Activated T-cell treated with anti-CD3 and anti-CD28 coated beads, Interleukin-2, amount 50 U/mL, for 24 hours (primary cell): ENCODE results near the gene RNF8.
"Not testable (repeated sequence)": the region's sequence is repeated elsewhere in the genome, so short reads cannot be mapped to it uniquely, and the experiment has no call there.

ENCODE experiments used
- DNase-seq: peaks from one replicate; pipeline ENCODE4 v3.0.0-alpha.2; 2020
- H3K27ac Mint-ChIP-seq: 2 replicates; pipeline ENCODE4 v1.8.0; 2020; ENCODE audit warnings: mild to moderate bottlenecking, mixed read lengths
- H3K27me3 Mint-ChIP-seq: 2 replicates; pipeline ENCODE4 v1.8.0; 2020; ENCODE audit warnings: mixed read lengths
- H3K36me3 Mint-ChIP-seq: 2 replicates; pipeline ENCODE4 v1.8.0; 2020; ENCODE audit warnings: low read depth, mixed read lengths
- H3K4me1 Mint-ChIP-seq: 2 replicates; pipeline ENCODE4 v1.8.0; 2020; ENCODE audit warnings: low read depth, mixed read lengths
- H3K4me3 Mint-ChIP-seq: 2 replicates; pipeline ENCODE4 v1.8.0; 2020; ENCODE audit warnings: mild to moderate bottlenecking, moderate library complexity, mixed read lengths
- H3K9me3 Mint-ChIP-seq: 2 replicates; pipeline ENCODE4 v1.8.0; 2020; ENCODE audit warnings: mixed read lengths

The RNF8 gene

DNA sequence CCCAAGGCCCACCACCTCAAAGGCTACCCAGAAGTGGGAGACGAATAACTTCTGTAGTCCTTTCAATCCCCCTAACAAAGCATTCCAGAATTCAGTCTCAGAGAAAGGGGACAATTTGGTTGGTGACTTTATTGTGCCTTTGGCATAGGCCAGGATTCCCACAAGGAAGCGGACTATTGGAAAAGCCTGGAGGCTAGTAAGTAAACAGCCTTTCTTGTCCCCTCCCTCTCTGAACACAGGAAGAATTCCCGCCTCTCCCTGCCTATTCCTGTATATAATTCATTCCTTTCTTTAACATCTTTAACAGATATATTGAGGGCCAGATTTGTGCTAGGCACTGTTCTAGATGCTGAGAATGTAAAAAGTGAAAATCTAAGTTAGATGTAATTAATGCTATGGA is 36.1 kb downstream of the RNF8 start:
- H3K36me3 Mint-ChIP-seq: peaks cover 33% of the 10 kb centered on the region
- no peaks in the 10 kb centered on the region for H3K9me3 Mint-ChIP-seq
- no peak for DNase-seq
- H3K4me1 Mint-ChIP-seq: no peaks in the 10 kb centered on the region
- H3K27me3 Mint-ChIP-seq: no peaks in the 10 kb centered on the region
- H3K4me3 Mint-ChIP-seq: no peak overlapping the region
- no peak overlapping the region for H3K27ac Mint-ChIP-seq

DNA sequence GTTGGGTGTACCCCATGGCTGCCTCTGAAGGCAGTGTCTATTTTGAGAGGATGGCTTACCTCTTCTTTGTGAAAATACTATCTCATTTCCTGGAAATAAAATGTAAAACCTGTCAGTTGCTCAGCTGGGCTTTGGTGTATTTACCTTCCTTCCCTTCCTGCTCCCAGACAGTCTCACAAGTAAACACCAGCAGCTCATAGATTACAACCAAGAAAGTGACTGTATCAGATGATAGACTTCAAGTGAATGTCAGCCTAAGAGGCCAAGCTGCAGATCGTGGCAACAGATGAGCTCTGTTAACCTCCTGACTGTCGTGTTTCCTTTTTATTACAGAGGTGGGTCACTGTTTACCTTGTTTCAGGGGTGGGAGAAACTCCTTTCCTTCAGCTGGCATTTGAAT is 37.3 kb downstream of the RNF8 start:
- Mint-ChIP-seq H3K4me1 (no peaks in the 10 kb centered on the region), H3K9me3 (no peaks in the 10 kb centered on the region), H3K27ac (peak overlapping the region; percentile 2), H3K27me3 (no peaks in the 10 kb centered on the region), H3K36me3 (peaks cover 31% of the 10 kb centered on the region), H3K4me3 (no peak overlapping the region)
- no peak for DNase-seq

DNA sequence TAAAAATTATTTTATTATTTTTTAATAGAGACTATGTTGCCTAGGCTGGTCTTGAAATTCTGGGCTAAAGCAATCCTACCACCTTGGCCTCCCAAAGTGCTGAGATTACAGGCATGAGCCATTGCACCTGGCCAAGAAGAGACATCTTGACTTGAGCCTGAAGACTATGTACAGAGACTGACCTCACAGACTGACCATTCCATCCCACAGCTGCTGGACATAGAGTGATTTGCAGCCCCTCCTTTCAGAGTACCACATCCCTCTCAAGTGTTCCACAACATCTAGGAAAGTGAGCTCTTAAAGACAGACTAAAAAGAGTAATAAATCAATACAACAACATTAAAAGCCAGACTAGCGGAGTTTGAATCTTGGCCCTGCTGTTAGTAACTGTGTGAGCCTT is 39.0 kb downstream of the RNF8 start:
- Mint-ChIP-seq H3K4me1 (no peaks in the 10 kb centered on the region), H3K9me3 (no peaks in the 10 kb centered on the region), H3K27ac (no peak overlapping the region), H3K36me3 (peaks cover 21% of the 10 kb centered on the region), H3K27me3 (no peaks in the 10 kb centered on the region), H3K4me3 (no peak overlapping the region)
- DNase-seq: no peak

DNA sequence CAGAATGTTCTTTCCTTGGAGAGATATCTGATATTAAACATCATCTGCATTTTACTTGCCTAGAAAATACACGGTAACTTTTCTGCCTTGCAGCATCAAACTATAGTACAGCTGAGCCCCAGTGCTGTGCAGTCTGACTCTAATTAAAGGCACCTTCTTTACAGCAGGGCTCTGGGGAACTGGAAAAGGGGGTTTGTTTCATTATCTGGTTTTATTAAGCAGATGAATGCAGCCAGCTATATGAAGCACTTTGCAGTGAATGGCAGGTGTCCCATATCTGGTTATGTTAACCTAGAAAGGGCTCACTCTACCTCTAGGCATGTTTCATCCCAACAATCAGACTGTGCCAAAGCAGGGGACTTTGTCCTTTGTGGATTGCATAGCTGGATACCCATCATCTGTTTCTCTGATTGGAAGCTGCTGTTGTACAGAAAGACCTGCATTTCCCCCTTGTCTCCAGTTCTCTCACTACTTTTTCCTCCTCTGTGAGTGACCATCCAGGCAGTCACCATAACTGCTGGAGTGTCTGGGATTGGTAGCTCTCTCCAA is 39.7 kb downstream of the RNF8 start:
- Mint-ChIP-seq H3K36me3 (peaks cover 21% of the 10 kb centered on the region), H3K4me3 (no peak overlapping the region), H3K4me1 (no peaks in the 10 kb centered on the region), H3K9me3 (no peaks in the 10 kb centered on the region), H3K27ac (peak overlapping the region; percentile 8), H3K27me3 (no peaks in the 10 kb centered on the region)
- no peak for DNase-seq

DNA sequence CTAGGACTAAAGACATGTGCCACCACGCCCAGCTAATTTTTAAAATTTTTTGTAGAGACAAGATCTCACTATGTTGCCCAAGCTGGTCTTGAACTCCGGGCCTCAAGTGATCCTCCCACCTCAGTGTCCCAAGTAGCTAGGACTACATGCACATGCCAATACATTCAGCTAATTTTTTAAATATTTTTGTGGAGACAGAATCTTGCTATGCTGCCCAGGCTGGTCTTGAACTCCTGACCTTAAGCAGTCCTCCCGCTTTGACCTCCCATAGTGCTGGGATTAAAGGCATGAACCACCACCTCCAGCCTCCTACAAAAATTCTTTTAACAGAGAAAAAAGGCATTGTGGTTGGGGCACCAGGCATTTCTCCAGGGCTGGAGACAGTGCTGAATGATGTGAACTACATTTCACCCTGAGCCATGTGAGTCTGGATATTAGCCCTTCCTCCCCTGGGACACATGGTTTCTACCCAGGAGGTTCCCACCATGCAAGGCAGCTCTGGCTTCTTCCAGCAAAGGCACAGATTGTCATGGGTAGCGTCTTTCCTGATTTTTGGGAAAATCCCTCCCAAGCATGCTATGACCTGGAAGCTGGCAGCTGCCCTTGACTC is 42.9 kb downstream of the RNF8 start:
- Mint-ChIP-seq H3K27me3 (no peaks in the 10 kb centered on the region), H3K4me1 (no peaks in the 10 kb centered on the region), H3K36me3 (peaks cover 21% of the 10 kb centered on the region), H3K27ac (no peak overlapping the region), H3K9me3 (no peaks in the 10 kb centered on the region), H3K4me3 (no peak overlapping the region)
- DNase-seq: no peak

DNA sequence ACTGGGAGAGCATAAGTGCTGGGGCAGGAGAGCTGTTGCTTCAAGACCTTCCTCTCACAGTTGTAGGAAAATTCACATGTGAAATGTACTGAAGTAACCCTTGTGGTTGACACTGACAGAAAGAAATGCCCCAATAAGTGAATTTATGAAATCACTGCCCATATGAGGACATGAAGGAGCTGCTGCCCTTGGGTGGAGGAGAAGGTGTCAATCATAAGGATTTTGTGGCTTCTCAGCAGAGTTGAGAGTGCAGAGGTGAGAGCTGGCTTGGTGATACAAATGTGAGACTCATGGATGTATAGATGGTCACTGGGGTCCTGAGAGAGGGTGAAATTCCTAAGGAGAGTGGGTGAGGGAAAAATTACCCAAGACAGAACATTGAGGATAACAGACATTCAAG is 45.3 kb downstream of the RNF8 start:
- Mint-ChIP-seq H3K36me3 (peaks cover 2% of the 10 kb centered on the region), H3K4me3 (no peak overlapping the region), H3K9me3 (no peaks in the 10 kb centered on the region), H3K4me1 (no peaks in the 10 kb centered on the region), H3K27me3 (no peaks in the 10 kb centered on the region), H3K27ac (no peak overlapping the region)
- DNase-seq: no peak

DNA sequence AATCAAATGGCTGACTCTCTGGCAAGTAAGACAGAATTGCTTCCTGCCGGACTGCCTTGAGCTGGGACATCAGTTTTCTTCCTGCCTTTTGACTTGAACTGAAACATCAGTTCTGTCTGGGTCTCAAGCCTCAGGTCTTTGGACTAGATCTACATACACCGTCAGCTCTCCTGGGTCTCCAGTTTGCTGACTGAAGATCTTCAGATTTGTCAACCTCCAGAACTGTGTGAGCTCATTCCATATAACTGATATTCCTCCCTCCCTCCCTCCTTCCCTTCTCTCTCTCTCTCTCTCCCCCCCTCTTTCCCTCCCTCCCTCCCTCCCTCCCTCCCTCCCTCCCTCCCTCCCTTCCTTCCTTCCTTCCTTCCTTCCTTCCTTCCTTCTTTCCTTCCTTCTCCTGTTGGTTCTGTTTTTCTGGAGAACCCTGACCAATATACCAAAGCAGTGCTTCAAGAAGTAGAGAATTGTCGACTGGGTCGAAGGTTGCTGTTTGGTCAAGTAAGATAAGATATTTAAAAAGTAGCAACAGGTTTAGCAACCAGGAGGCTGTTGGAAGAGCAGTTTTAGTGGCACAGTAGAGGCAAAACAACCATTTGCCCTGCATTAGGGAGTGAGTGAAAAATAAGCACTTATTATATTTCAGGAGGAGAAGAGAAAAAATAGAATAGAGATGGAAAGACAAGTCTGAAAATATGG is 46.2 kb downstream of the RNF8 start:
- no peak overlapping the region for H3K27ac Mint-ChIP-seq
- no peaks in the 10 kb centered on the region for H3K27me3 Mint-ChIP-seq
- no peak for DNase-seq
- no peak overlapping the region for H3K4me3 Mint-ChIP-seq
- no peaks in the 10 kb centered on the region for H3K4me1 Mint-ChIP-seq
- H3K9me3 Mint-ChIP-seq: no peaks in the 10 kb centered on the region
- H3K36me3 Mint-ChIP-seq: peaks cover 2% of the 10 kb centered on the region

DNA sequence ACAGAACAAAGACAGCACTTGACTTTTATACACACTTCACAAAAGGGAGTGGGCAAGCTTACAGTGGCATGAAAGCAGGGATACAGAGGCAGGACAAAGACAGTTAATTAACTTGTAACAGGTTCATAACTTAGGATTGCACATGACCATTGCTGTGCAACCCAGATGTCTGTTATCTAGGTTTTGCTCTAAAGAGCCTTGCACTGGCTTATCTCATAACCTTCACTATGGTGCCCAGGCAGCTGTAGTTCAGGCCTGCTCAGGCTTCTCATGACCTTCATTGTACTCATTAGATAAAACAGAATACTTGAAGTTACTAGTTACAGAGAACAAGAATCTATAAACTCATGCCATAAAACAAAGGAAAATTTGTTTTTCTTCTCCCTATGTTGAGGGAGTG is 47.9 kb downstream of the RNF8 start:
- H3K9me3 Mint-ChIP-seq, H3K27me3 Mint-ChIP-seq, H3K27ac Mint-ChIP-seq, H3K4me3 Mint-ChIP-seq, DNase-seq, H3K4me1 Mint-ChIP-seq, H3K36me3 Mint-ChIP-seq: not testable (repeated sequence)

DNA sequence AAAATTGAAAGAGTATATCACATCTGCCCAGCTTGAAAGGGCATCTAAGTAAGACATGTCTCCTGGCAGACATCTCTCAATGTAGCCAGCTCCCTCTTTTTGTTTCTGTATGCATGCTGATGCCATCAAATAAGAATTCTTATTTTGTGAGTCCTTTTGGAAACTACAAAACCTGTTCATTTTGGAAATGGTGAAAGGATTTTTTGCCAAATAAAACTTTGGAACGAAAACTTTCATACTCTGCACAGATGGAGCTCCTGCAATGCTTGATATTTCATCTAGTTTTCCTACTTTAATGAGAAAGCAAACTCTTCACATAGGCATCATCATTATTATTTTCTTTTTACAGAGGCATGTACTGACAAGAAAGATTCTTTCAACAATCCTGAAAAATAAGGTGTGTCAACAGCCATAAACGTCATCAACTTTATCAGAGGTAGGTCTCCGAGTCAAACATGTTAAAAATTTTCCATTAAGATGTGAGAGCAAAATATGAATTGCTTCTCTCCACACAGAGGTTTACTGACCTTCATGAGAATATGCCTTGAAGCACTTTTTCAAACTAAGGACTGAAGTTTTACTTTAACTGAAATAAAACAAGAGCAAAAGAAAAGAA is 53.1 kb downstream of the RNF8 start:
- Mint-ChIP-seq H3K27ac (no peak overlapping the region), H3K27me3 (no peaks in the 10 kb centered on the region), H3K4me3 (no peak overlapping the region), H3K36me3 (no peaks in the 10 kb centered on the region), H3K9me3 (no peaks in the 10 kb centered on the region), H3K4me1 (no peaks in the 10 kb centered on the region)
- DNase-seq: no peak

DNA sequence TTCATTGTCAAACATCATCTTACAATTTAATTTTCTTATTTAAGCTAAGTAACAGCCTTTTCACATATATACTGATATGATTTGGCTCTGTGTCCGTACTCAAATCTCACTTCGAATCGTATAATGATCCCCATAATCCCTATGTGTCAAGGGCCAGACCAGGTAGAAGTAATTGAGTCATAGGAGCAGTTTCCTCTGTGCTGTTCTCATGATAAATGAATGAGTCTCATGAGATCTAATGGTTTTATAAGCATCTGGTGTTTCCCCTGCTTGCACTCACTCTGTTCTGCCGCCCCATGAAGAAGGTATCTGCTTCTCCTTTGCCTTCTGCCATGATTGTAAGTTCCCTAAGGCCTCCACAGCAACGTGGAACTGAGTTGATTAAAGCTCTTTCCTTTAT is 54.2 kb downstream of the RNF8 start:
- Mint-ChIP-seq H3K4me1 (no peaks in the 10 kb centered on the region), H3K9me3 (no peaks in the 10 kb centered on the region), H3K27ac (no peak overlapping the region), H3K4me3 (no peak overlapping the region), H3K27me3 (no peaks in the 10 kb centered on the region), H3K36me3 (no peaks in the 10 kb centered on the region)
- DNase-seq: no peak

DNA sequence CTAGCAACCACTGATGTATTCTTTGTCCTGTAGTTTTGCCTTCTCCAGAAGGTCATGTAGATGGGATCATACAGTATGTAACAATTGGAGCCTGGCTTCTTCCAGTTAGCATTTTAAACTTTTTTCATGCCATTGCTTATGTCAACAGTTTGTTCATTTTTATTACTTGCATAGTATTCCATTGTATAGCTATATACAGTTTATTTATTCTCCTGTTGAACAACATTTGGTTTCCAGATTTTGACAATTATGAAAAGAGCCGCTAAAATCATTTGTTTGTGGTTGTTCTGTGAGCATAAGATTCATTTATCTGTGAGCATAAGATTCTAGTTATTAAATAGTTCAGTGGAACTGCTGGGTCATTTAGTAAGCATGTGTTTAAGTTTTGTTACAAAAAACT is 55.7 kb downstream of the RNF8 start:
- Mint-ChIP-seq H3K4me3 (no peak overlapping the region), H3K27me3 (no peaks in the 10 kb centered on the region), H3K36me3 (no peaks in the 10 kb centered on the region), H3K27ac (no peak overlapping the region), H3K9me3 (no peaks in the 10 kb centered on the region), H3K4me1 (no peaks in the 10 kb centered on the region)
- DNase-seq: no peak

DNA sequence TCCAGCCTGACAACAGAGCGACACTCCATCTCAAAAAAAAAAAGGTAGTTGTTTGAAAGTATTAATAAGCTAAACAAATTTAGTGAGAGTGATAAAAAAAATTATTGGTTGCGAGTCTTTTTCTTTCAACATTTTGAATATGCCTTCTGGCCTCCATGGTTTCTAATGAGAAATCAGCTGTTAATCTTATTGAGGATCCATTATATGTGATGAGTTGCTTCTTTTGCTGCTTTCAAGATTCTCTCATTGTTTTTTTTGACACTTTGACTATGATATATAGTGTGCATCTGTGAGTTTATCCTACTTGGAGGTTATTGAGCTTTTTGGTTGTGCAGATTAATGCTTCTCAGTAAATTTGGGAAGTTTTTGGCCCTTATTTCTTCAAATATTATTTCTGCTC is 63.6 kb downstream of the RNF8 start:
- H3K27ac Mint-ChIP-seq: no peak overlapping the region
- H3K36me3 Mint-ChIP-seq: no peaks in the 10 kb centered on the region
- no peaks in the 10 kb centered on the region for H3K4me1 Mint-ChIP-seq
- no peak overlapping the region for H3K4me3 Mint-ChIP-seq
- no peaks in the 10 kb centered on the region for H3K9me3 Mint-ChIP-seq
- no peak for DNase-seq
- H3K27me3 Mint-ChIP-seq: no peaks in the 10 kb centered on the region

DNA sequence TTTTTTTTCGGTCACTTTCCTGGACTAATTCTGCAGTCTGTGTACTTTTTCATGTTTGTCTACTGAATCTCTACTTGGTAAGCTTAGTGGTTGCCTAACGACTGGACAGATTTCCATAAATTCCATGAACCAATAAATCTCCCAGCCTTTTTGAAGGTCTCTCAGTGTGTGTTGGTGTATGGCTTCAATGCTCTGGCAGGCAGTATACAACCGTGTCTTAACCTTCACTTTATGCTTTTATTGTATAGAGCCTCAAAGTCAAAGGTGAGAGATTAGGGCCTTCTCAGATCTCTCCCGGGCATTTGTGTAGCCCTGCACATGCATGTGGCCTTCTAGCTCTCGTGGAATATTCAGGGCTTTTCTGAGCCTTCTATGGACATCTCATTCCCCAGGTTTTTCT is 64.9 kb downstream of the RNF8 start:
- no peaks in the 10 kb centered on the region for H3K4me1 Mint-ChIP-seq
- DNase-seq: no peak
- no peaks in the 10 kb centered on the region for H3K36me3 Mint-ChIP-seq
- no peaks in the 10 kb centered on the region for H3K9me3 Mint-ChIP-seq
- no peak overlapping the region for H3K4me3 Mint-ChIP-seq
- no peak overlapping the region for H3K27ac Mint-ChIP-seq
- no peaks in the 10 kb centered on the region for H3K27me3 Mint-ChIP-seq

DNA sequence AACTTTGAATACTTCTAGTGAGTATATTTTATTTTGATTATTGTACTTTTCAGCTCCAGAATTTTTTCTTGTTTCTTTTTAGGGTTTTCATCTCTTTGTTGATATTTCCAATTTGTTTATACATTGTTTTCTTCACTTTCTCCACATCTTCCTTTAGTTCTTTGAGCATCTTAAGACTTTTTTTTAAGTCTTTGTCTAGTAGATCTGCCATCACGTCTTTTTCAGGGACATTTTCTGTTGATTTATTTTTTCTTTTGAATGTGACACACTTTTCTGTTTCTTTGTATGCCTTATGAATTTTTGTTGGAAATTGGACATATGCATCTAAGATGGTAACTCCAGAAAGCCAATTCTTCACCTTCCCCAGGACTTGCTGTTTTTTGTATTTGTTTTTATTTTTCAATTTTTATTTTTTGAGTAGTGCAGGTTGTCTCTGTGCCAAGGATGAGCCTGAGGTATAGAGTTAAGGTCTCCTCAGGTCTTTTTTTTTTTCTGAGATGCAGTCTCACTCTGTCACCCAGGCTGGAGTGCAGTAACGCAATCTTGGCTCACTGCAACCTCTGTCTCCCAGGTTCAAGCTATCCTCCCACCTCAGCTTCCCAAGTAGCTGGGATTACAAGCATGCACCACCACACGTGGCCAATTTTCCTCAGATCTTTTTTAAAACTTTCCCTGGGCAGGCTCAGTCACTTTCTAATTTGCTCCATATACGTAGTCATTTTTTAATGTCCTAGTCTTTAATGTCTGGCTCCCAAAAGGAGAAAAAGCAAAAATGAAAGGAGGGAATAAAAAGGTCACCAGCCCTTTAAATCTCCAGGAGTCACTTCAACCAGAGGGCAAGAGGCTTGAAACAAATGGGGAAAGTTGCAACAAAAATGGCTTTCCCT is 72.5 kb downstream of the RNF8 start:
- no peaks in the 10 kb centered on the region for H3K36me3 Mint-ChIP-seq
- peaks cover under 1% of the 10 kb centered on the region for H3K4me1 Mint-ChIP-seq
- H3K9me3 Mint-ChIP-seq: no peaks in the 10 kb centered on the region
- no peak overlapping the region for H3K27ac Mint-ChIP-seq
- H3K27me3 Mint-ChIP-seq: peaks cover 3% of the 10 kb centered on the region
- no peak overlapping the region for H3K4me3 Mint-ChIP-seq
- DNase-seq: no peak
